Measurements from ENCODE around the gene CDH13.

Gene CDH13

GRCh38 chr16:83619381-83620150 lies 992.8 kb downstream of the CDH13 start:
- Histone ChIP-seq H3K9me3 (ENCODE audit: severe bottlenecking) (peaks cover 4% of the 10 kb centered on the region), H3K4me3 (ENCODE audit: severe bottlenecking) (no peak overlapping the region), H3K27ac (ENCODE audit: poor library complexity, severe bottlenecking) (no peak overlapping the region), H3K27me3 (ENCODE audit: insufficient read depth, poor library complexity, severe bottlenecking) (no peaks in the 10 kb centered on the region), H3K4me1 (ENCODE audit: insufficient read depth, poor library complexity, severe bottlenecking) (peaks cover 9% of the 10 kb centered on the region), H3K36me3 (ENCODE audit: low read depth) (no peaks in the 10 kb centered on the region; the same call in 1 of the 2 replicates)
- no peak for TF ChIP-seq CTCF (IDR thresholded peaks at IDR 0.05; ENCODE audit: poor library complexity, severe bottlenecking)
- ATAC-seq (ENCODE audit: low read depth) = no peak
- no peak for DNase-seq (ENCODE audit: low spot score)

GRCh38 chr16:83622010-83622409 lies 995.2 kb downstream of the CDH13 start:
- ATAC-seq (ENCODE audit: low read depth) = no peak
- Histone ChIP-seq H3K4me3 (ENCODE audit: severe bottlenecking) (no peak overlapping the region), H3K27ac (ENCODE audit: poor library complexity, severe bottlenecking) (no peak overlapping the region), H3K4me1 (ENCODE audit: insufficient read depth, poor library complexity, severe bottlenecking) (no peaks in the 10 kb centered on the region), H3K36me3 (ENCODE audit: low read depth) (no peaks in the 10 kb centered on the region), H3K9me3 (ENCODE audit: severe bottlenecking) (peaks cover 4% of the 10 kb centered on the region), H3K27me3 (ENCODE audit: insufficient read depth, poor library complexity, severe bottlenecking) (no peaks in the 10 kb centered on the region)
- TF ChIP-seq CTCF (IDR thresholded peaks at IDR 0.05; ENCODE audit: poor library complexity, severe bottlenecking) = no peak
- DNase-seq (ENCODE audit: low spot score) = no peak

GRCh38 chr16:83623091-83623730 lies 996.4 kb downstream of the CDH13 start:
- TF ChIP-seq CTCF (IDR thresholded peaks at IDR 0.05; ENCODE audit: poor library complexity, severe bottlenecking) = no peak
- H3K4me3 ChIP-seq (ENCODE audit: severe bottlenecking) = no peak overlapping the region
- no peak overlapping the region for H3K27ac ChIP-seq (ENCODE audit: poor library complexity, severe bottlenecking)
- ATAC-seq (ENCODE audit: low read depth) (no peak), DNase-seq (ENCODE audit: low spot score) (no peak)
- no peaks in the 10 kb centered on the region for H3K9me3 ChIP-seq (ENCODE audit: severe bottlenecking)
- no peaks in the 10 kb centered on the region for H3K36me3 ChIP-seq (ENCODE audit: low read depth)
- no peaks in the 10 kb centered on the region for H3K4me1 ChIP-seq (ENCODE audit: insufficient read depth, poor library complexity, severe bottlenecking)
- H3K27me3 ChIP-seq (ENCODE audit: insufficient read depth, poor library complexity, severe bottlenecking) = no peaks in the 10 kb centered on the region

- Histone ChIP-seq H3K4me3 (ENCODE audit: severe bottlenecking) (no peak overlapping the region), H3K27me3 (ENCODE audit: insufficient read depth, poor library complexity, severe bottlenecking) (no peaks in the 10 kb centered on the region), H3K36me3 (ENCODE audit: low read depth) (no peaks in the 10 kb centered on the region), H3K9me3 (ENCODE audit: severe bottlenecking) (no peaks in the 10 kb centered on the region), H3K4me1 (ENCODE audit: insufficient read depth, poor library complexity, severe bottlenecking) (no peaks in the 10 kb centered on the region), H3K27ac (ENCODE audit: poor library complexity, severe bottlenecking) (no peak overlapping the region)
- DNase-seq (ENCODE audit: low spot score) (no peak), ATAC-seq (ENCODE audit: low read depth) (no peak)
- TF ChIP-seq CTCF (IDR thresholded peaks at IDR 0.05; ENCODE audit: poor library complexity, severe bottlenecking) = no peak
Observed at GRCh38 chr16:83623892-83624291, 997.1 kb downstream of the CDH13 start.

Data from RWPE2 (cell line).